ENCODE measurements around the gene ADAM11. TPM values are rescaled to one million over a fixed set of nuclear protein-coding genes. Genes with fewer than 3 reads are reported as not detected.
A peak's percentile ranks its signal among the peaks of the same experiment; 100 is the strongest.

The ADAM11 gene
- total RNA-seq, 2 donors from 2014 or later: 1.9 to 3.5 TPM

DNA sequence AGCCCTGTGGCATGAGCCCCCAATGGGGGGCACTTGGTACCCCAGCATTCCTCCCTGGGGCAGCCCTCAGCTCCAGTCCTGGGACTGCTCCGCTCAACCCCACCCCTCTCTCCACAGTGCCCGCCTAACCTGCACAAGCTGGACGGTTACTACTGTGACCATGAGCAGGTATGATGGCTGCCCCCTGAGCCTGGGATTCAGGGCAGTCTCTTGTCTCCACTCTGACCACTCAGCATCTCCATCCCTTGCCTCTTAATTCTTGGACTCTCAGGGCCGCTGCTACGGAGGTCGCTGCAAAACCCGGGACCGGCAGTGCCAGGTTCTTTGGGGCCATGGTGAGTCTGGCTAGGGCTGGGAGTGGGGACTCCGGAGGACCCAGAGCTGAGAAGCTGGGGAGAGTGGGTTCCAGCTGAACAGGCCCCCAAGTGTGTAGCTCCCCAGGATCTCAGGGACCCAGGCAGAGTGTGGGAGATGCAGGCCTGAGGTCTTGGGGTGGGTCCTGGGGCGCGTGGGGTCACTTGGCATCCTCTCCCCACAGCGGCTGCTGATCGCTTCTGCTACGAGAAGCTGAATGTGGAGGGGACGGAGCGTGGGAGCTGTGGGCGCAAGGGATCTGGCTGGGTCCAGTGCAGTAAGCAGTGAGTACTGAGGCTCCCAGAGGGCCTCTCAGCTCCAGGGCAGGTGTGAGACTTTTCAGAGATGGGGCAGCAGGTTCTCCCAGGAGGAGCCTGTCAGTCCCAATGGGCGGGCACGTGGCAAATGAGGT, 18.0 kb downstream of the ADAM11 start:
- Mint-ChIP-seq H3K36me3 (ENCODE audit: low read depth) (no peaks in the 10 kb centered on the region), H3K4me1 (peaks cover 2% of the 10 kb centered on the region), H3K4me3 (no peak overlapping the region), H3K27me3 (ENCODE audit: insufficient read depth) (peaks cover 39% of the 10 kb centered on the region), H3K27ac (no peak overlapping the region), H3K9me3 (no peaks in the 10 kb centered on the region)
- DNase-seq: no peak
- H3K27me3 ChIP-seq (ENCODE audit: control insufficient read depth, insufficient read depth, low read length, poor library complexity, severe bottlenecking): peaks cover 16% of the 10 kb centered on the region
- no peaks in the 10 kb centered on the region for H3K9me3 ChIP-seq (ENCODE audit: control insufficient read depth, low read length)
- H3K36me3 ChIP-seq (ENCODE audit: control insufficient read depth, insufficient read depth, low read length): no peaks in the 10 kb centered on the region
- H3K27ac ChIP-seq (ENCODE audit: low read depth, low read length): no peak overlapping the region
- H3K4me1 ChIP-seq (ENCODE audit: control insufficient read depth, insufficient read depth, low read length): peaks cover 4% of the 10 kb centered on the region
- TF ChIP-seq, protein P1, sequence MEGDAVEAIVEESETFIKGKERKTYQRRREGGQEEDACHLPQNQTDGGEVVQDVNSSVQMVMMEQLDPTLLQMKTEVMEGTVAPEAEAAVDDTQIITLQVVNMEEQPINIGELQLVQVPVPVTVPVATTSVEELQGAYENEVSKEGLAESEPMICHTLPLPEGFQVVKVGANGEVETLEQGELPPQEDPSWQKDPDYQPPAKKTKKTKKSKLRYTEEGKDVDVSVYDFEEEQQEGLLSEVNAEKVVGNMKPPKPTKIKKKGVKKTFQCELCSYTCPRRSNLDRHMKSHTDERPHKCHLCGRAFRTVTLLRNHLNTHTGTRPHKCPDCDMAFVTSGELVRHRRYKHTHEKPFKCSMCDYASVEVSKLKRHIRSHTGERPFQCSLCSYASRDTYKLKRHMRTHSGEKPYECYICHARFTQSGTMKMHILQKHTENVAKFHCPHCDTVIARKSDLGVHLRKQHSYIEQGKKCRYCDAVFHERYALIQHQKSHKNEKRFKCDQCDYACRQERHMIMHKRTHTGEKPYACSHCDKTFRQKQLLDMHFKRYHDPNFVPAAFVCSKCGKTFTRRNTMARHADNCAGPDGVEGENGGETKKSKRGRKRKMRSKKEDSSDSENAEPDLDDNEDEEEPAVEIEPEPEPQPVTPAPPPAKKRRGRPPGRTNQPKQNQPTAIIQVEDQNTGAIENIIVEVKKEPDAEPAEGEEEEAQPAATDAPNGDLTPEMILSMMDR (conservative IDR thresholded peaks at IDR 0.05): no peak
- no peak overlapping the region for H3K4me3 ChIP-seq (ENCODE audit: low read length)
- H3K9ac ChIP-seq (ENCODE audit: extremely low read depth, low read length, poor library complexity, severe bottlenecking): no peak overlapping the region
- 88 to 92% methylated on average over 14 to 19 of the region's 19 CpGs for WGBS, 2 experiments (ENCODE audit: insufficient coverage in 1 of 2, insufficient read length in 1 of 2)

DNA sequence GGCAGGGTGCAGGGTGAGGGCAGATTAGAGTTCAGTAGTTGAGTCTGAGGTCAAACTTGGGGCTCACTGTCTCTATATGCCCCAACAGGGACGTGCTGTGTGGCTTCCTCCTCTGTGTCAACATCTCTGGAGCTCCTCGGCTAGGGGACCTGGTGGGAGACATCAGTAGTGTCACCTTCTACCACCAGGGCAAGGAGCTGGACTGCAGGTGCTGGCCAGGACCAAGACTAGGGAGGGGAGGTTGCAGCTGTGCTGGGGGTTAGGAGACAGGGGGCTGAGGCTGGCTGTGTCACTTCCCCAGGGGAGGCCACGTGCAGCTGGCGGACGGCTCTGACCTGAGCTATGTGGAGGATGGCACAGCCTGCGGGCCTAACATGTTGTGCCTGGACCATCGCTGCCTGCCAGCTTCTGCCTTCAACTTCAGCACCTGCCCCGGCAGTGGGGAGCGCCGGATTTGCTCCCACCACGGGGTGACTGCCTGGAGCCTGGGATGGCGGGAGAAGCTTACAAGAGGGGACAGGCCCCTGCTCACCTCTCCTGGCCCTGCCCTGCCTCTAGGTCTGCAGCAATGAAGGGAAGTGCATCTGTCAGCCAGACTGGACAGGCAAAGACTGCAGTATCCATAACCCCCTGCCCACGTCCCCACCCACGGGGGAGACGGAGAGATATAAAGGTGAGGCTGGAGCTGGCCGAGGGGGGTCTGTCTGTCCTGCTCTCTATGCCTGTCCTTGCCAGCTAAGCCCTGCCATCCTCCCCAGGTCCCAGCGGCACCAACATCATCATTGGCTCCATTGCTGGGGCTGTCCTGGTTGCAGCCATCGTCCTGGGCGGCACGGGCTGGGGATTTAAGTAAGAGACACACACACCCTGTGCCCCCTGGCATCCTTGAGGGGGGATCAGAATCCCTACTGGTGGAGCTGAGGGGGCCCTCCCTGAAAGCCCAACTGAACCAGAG, 18.9 kb downstream of the ADAM11 start:
- Mint-ChIP-seq H3K27me3 (ENCODE audit: insufficient read depth) (peaks cover 39% of the 10 kb centered on the region), H3K4me3 (no peak overlapping the region), H3K36me3 (ENCODE audit: low read depth) (no peaks in the 10 kb centered on the region), H3K4me1 (peaks cover 8% of the 10 kb centered on the region), H3K27ac (no peak overlapping the region), H3K9me3 (no peaks in the 10 kb centered on the region)
- Histone ChIP-seq H3K9me3 (ENCODE audit: control insufficient read depth, low read length) (no peaks in the 10 kb centered on the region), H3K27me3 (ENCODE audit: control insufficient read depth, insufficient read depth, low read length, poor library complexity, severe bottlenecking) (peaks cover 16% of the 10 kb centered on the region), H3K27ac (ENCODE audit: low read depth, low read length) (no peak overlapping the region), H3K36me3 (ENCODE audit: control insufficient read depth, insufficient read depth, low read length) (no peaks in the 10 kb centered on the region), H3K4me3 (ENCODE audit: low read length) (no peak overlapping the region), H3K4me1 (ENCODE audit: control insufficient read depth, insufficient read depth, low read length) (peaks cover 4% of the 10 kb centered on the region), H3K9ac (ENCODE audit: extremely low read depth, low read length, poor library complexity, severe bottlenecking) (no peak overlapping the region)
- TF ChIP-seq, protein P1 (conservative IDR thresholded peaks at IDR 0.05): peak; percentile 28
- WGBS, 2 experiments (ENCODE audit: insufficient coverage in 1 of 2, insufficient read length in 1 of 2): 82 to 90% methylated on average over 16 to 20 of the region's 20 CpGs
- DNase-seq: peak; percentile 72

DNA sequence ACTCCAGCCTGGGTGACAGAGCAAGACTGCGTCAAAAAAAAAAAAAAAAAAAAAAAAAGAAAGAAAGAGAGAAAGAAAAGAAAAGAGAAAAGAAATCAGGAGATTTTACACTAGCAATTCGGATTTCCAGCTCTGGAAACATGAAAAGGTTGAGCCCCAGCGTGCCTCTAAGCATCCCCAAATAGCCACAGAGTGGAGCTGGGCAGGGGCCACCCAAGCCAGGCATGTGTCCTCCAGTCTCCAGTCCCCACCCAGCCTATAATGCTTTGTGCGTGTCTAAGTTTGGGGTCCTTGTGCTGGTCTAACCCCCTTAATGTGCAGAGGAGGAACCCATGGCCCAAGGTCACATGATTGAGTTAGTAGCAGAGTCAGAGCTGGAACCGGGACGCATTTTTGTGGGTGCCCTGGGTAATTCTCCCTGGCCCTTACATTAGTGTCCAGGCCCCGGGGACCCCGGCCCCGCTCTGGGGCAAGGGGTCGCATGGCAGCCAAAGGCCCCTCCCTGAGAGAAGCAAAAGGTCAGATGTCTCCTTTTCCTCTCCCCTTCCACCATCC, 19.9 kb downstream of the ADAM11 start:
- Mint-ChIP-seq H3K4me3 (peak overlapping the region; percentile 51), H3K27ac (peak overlapping the region; percentile 61), H3K9me3 (no peaks in the 10 kb centered on the region), H3K27me3 (ENCODE audit: insufficient read depth) (peaks cover 34% of the 10 kb centered on the region), H3K36me3 (ENCODE audit: low read depth) (no peaks in the 10 kb centered on the region), H3K4me1 (peaks cover 8% of the 10 kb centered on the region)
- Histone ChIP-seq H3K9me3 (ENCODE audit: control insufficient read depth, low read length) (no peaks in the 10 kb centered on the region), H3K9ac (ENCODE audit: extremely low read depth, low read length, poor library complexity, severe bottlenecking) (no peak overlapping the region), H3K36me3 (ENCODE audit: control insufficient read depth, insufficient read depth, low read length) (no peaks in the 10 kb centered on the region), H3K4me3 (ENCODE audit: low read length) (peak overlapping the region; percentile 69), H3K27ac (ENCODE audit: low read depth, low read length) (no peak overlapping the region), H3K4me1 (ENCODE audit: control insufficient read depth, insufficient read depth, low read length) (peaks cover 4% of the 10 kb centered on the region), H3K27me3 (ENCODE audit: control insufficient read depth, insufficient read depth, low read length, poor library complexity, severe bottlenecking) (peaks cover 16% of the 10 kb centered on the region)
- 58 to 78% methylated on average over 5 to 10 of the region's 10 CpGs for whole genome bisulfite sequencing, 2 experiments (ENCODE audit: insufficient coverage in 1 of 2, insufficient read length in 1 of 2)
- TF ChIP-seq, protein P1 (conservative IDR thresholded peaks at IDR 0.05): no peak
- no peak for DNase-seq
